ENCODE results near the gene ENDOV.
A peak's percentile ranks its signal among the peaks of the same experiment; 100 is the strongest.

Gene ENDOV

GRCh38 chr17:80414803-80415625 lies at the start of gene ENDOV:
TSS of gene ENDOV (plus strand) at chr17:80415167. CDS start at chr17:80415195, 28 bp downstream.
- peak; percentile 84 to 95 (median 89) for DNase-seq (ENCODE audit: low read depth in 3 of 3)

GRCh38 chr17:80365983-80366382 lies 49.0 kb upstream of the ENDOV start:
- DNase-seq (ENCODE audit: low read depth in 3 of 3): no peak

- DNase-seq (ENCODE audit: low read depth in 3 of 3): no peak
Measured at GRCh38 chr17:80367503-80367902, 47.5 kb upstream of the ENDOV start.

GRCh38 chr17:80371196-80371595 lies 43.8 kb upstream of the ENDOV start:
- DNase-seq (ENCODE audit: low read depth in 3 of 3): no peak

- DNase-seq (ENCODE audit: low read depth in 3 of 3): no peak
Measured at GRCh38 chr17:80372456-80372855, 42.5 kb upstream of the ENDOV start.

GRCh38 chr17:80372922-80373570 lies 41.9 kb upstream of the ENDOV start:
- no peak for DNase-seq (ENCODE audit: low read depth in 3 of 3)

GRCh38 chr17:80374039-80374731 lies 40.8 kb upstream of the ENDOV start:
- no peak for DNase-seq (ENCODE audit: low read depth in 3 of 3)

- DNase-seq (ENCODE audit: low read depth in 3 of 3): no peak
Measured at GRCh38 chr17:80374732-80375585, 40.0 kb upstream of the ENDOV start.

GRCh38 chr17:80376531-80376930 lies 38.4 kb upstream of the ENDOV start:
- no peak for DNase-seq (ENCODE audit: low read depth in 3 of 3)

- no peak for DNase-seq (ENCODE audit: low read depth in 3 of 3)
Measured at GRCh38 chr17:80377798-80378197, 37.2 kb upstream of the ENDOV start.

GRCh38 chr17:80379348-80379747 lies 35.6 kb upstream of the ENDOV start:
- DNase-seq (ENCODE audit: low read depth in 3 of 3): no peak

- DNase-seq (ENCODE audit: low read depth in 3 of 3): no peak
Measured at GRCh38 chr17:80380068-80380467, 34.9 kb upstream of the ENDOV start.

GRCh38 chr17:80380555-80381002 lies 34.4 kb upstream of the ENDOV start:
- no peak for DNase-seq (ENCODE audit: low read depth in 3 of 3)

GRCh38 chr17:80381416-80381923 lies 33.5 kb upstream of the ENDOV start:
- no peak for DNase-seq (ENCODE audit: low read depth in 3 of 3)

- no peak for DNase-seq (ENCODE audit: low read depth in 3 of 3)
Measured at GRCh38 chr17:80382446-80382845, 32.5 kb upstream of the ENDOV start.

GRCh38 chr17:80382956-80383355 lies 32.0 kb upstream of the ENDOV start:
- DNase-seq (ENCODE audit: low read depth in 3 of 3): no peak

- no peak for DNase-seq (ENCODE audit: low read depth in 3 of 3)
Measured at GRCh38 chr17:80384078-80384960, 30.6 kb upstream of the ENDOV start.

GRCh38 chr17:80385046-80385445 lies 29.9 kb upstream of the ENDOV start:
- DNase-seq (ENCODE audit: low read depth in 3 of 3): no peak

GRCh38 chr17:80386341-80386740 lies 28.6 kb upstream of the ENDOV start:
- no peak for DNase-seq (ENCODE audit: low read depth in 3 of 3)

- no peak for DNase-seq (ENCODE audit: low read depth in 3 of 3)
Measured at GRCh38 chr17:80387071-80387470, 27.9 kb upstream of the ENDOV start.

All from stimulated activated CD4-positive, alpha-beta T cell treated with anti-CD3 and anti-CD28 coated beads, TNF-alpha, amount 100 ng/mL, for 48 hours (primary cell).